ENCODE measurements around the gene PHPT1. TPM values are rescaled to one million over a fixed set of nuclear protein-coding genes. Genes with fewer than 3 reads are reported as not detected.
A peak's percentile ranks its signal among the peaks of the same experiment; 100 is the strongest.

PHPT1 gene
- total and polyA plus RNA-seq, 2 of the 13 experiments (the other 11 are each of a cell fraction or from before 2014, with no cell fraction given), result 189 to 192 TPM

DNA sequence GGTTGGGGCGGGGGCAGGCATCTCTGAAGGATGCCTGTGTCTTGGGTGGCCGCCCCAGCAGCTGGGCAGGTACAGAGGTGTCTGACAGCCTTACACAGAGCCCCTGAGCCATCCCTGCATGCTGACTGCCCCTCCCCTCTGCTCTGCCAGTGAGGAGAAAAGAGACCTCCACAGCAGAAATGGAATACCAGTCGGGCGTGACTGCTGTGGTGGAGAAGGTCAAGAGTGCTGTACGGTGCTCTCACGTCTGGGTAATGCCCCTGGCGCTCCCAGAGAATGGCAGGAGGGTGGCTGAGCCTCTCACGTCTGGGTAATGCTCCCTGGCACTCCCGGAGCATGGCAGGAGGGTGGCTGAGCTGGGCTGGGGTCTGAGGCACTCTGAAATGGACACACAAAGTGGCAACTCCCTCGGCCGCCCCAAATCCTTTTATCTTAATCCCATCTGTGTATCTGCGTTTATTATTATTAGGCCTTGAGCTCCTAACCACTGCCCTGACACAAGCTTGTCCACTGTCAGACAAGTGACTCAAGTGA, 43.9 kb upstream of the PHPT1 start:
- in situ Hi-C loops (cut with HindIII; ENCODE audit: extremely low pct_ligation_motif_present, low pct_unique_long_range_greater_than_20kb) (no loop called here), intact Hi-C loops (cut with micrococcal nuclease; ENCODE audit: unreplicated experiment) (no loop called here)
- peaks cover 56% of the 10 kb centered on the region for H3K79me2 ChIP-seq (ENCODE audit: insufficient read depth, low read length)
- H3K4me3 ChIP-seq (replicated peaks in 1 of 3; ENCODE audit: insufficient read depth in 1 of 3, low read depth in 2 of 3, low read length in 3 of 3), result no peak overlapping the region; a peak in 1 of 6 replicates
- no peak for DNase-seq (ENCODE audit: low spot score)
- H3K9me3 ChIP-seq (ENCODE audit: low read length), result no peaks in the 10 kb centered on the region
- no TSS peak for BruUV-seq (replicated peaks)
- H3K4me2 ChIP-seq (ENCODE audit: low read depth, low read length), result peak overlapping the region; percentile 72
- H3K27ac ChIP-seq (ENCODE audit: extremely low read length, insufficient read depth, low read length), result no peak overlapping the region
- H2AFZ ChIP-seq (ENCODE audit: low read length), result no peak overlapping the region
- H3K4me1 ChIP-seq (ENCODE audit: insufficient read depth, low read length), result peaks cover 67% of the 10 kb centered on the region
- no peak for ATAC-seq
- TF ChIP-seq PAF1 (CRISPR knock-in tag; IDR thresholded peaks at IDR 0.05) (0 out of 2 replicates have a peak, but pooled peaks have one; percentile 41), TOPORS (CRISPR knock-in tag; IDR thresholded peaks at IDR 0.05) (no peak), ZNF296 (CRISPR knock-in tag; conservative IDR thresholded peaks at IDR 0.05) (0 out of 2 replicates have a peak, but pooled peaks have one; percentile 7), ZNF563 (CRISPR knock-in tag; IDR thresholded peaks at IDR 0.05) (0 out of 2 replicates have a peak, but pooled peaks have one; percentile 30), SOX6 (IDR thresholded peaks at IDR 0.05) (no peak), SOX6 (CRISPR knock-in tag; IDR thresholded peaks at IDR 0.05) (no peak), NR2F6 (IDR thresholded peaks at IDR 0.05) (no peak), NR2F6 (CRISPR knock-in tag; IDR thresholded peaks at IDR 0.05) (no peak), TEAD2 (CRISPR knock-in tag; IDR thresholded peaks at IDR 0.05) (no peak), ZNF24 (IDR thresholded peaks at IDR 0.05) (no peak), MAZ (IDR thresholded peaks at IDR 0.05; ENCODE audit: borderline replicate concordance, low read depth, low read length) (no peak), MAZ (CRISPR knock-in tag; IDR thresholded peaks at IDR 0.05; ENCODE audit: low read depth) (no peak)
- TF ChIP-seq, protein P1, sequence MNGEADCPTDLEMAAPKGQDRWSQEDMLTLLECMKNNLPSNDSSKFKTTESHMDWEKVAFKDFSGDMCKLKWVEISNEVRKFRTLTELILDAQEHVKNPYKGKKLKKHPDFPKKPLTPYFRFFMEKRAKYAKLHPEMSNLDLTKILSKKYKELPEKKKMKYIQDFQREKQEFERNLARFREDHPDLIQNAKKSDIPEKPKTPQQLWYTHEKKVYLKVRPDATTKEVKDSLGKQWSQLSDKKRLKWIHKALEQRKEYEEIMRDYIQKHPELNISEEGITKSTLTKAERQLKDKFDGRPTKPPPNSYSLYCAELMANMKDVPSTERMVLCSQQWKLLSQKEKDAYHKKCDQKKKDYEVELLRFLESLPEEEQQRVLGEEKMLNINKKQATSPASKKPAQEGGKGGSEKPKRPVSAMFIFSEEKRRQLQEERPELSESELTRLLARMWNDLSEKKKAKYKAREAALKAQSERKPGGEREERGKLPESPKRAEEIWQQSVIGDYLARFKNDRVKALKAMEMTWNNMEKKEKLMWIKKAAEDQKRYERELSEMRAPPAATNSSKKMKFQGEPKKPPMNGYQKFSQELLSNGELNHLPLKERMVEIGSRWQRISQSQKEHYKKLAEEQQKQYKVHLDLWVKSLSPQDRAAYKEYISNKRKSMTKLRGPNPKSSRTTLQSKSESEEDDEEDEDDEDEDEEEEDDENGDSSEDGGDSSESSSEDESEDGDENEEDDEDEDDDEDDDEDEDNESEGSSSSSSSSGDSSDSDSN (CRISPR knock-in tag; IDR thresholded peaks at IDR 0.05), result no peak
- TF ChIP-seq, protein P2, sequence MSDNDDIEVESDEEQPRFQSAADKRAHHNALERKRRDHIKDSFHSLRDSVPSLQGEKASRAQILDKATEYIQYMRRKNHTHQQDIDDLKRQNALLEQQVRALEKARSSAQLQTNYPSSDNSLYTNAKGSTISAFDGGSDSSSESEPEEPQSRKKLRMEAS (IDR thresholded peaks at IDR 0.05), result no peak
- TF ChIP-seq, protein P3, sequence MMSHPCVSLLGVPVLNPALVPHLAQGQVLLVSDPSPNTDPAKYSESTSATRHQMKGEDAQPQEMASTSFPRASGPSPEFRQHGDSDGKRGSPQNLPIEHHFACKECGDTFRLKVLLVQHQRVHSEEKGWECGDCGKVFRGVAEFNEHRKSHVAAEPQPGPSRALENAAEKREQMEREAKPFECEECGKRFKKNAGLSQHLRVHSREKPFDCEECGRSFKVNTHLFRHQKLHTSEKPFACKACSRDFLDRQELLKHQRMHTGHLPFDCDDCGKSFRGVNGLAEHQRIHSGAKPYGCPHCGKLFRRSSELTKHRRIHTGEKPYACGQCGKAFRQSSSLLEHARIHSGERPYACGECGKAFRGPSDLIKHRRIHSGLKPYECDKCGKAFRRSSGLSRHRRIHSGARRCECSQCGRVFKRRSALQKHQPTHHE (CRISPR knock-in tag; IDR thresholded peaks at IDR 0.05; ENCODE audit: borderline replicate concordance), result no peak
- TF ChIP-seq, protein P4, sequence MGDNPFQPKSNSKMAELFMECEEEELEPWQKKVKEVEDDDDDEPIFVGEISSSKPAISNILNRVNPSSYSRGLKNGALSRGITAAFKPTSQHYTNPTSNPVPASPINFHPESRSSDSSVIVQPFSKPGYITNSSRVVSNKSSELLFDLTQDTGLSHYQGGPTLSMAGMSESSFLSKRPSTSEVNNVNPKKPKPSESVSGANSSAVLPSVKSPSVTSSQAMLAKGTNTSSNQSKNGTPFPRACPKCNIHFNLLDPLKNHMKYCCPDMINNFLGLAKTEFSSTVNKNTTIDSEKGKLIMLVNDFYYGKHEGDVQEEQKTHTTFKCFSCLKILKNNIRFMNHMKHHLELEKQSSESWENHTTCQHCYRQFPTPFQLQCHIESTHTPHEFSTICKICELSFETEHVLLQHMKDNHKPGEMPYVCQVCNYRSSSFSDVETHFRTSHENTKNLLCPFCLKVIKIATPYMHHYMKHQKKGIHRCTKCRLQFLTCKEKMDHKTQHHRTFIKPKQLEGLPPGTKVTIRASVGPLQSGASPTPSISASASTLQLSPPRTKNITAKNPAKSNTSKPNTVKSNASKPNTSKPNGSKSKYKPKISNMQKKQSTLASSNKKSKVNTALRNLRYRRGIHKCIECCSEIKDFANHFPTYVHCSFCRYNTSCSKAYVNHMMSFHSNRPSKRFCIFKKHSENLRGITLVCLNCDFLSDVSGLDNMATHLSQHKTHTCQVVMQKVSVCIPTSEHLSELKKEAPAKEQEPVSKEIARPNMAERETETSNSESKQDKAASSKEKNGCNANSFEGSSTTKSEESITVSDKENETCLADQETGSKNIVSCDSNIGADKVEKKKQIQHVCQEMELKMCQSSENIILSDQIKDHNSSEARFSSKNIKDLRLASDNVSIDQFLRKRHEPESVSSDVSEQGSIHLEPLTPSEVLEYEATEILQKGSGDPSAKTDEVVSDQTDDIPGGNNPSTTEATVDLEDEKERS (CRISPR knock-in tag; IDR thresholded peaks at IDR 0.05), result no peak
- peaks cover 0 to 2% of the 10 kb centered on the region in 2 experiments; a peak in 3 of 5 replicates for H3K36me3 ChIP-seq (replicated peaks in 1 of 2; ENCODE audit: control insufficient read depth in 1 of 2, insufficient read depth in 2 of 2, low read length in 2 of 2)
- no peak for FAIRE-seq
- ChIA-PET POLR2A (no interaction called here), CTCF (ENCODE audit: low intra/inter-chr PET ratio, low total read pairs) (no interaction called here)
- H3K9ac ChIP-seq (ENCODE audit: insufficient read depth, low read depth, low read length), result no peak overlapping the region
- H3K27me3 ChIP-seq (ENCODE audit: control insufficient read depth in 1 of 2, insufficient read depth in 2 of 2, low read length in 2 of 2), result no peaks in the 10 kb centered on the region
- 95% methylated on average over 6 of the region's 12 CpGs for WGBS (ENCODE audit: low lambda C conversion rate)
- H4K20me1 ChIP-seq (ENCODE audit: insufficient read depth, low read length), result no peaks in the 10 kb centered on the region; the same call in none of the 2 replicates

Data from HepG2 (cell line).